Fibroblast of the conjunctiva (primary cell): ENCODE measurements around the gene DSCAML1.

Experiments used
- DNase-seq: peaks from one replicate; pipeline ENCODE4 v3.0.0-alpha.2; 2010; ENCODE audit warnings: low read depth

Gene DSCAML1

GRCh38 chr11:117724104-117724503, 72.9 kb downstream of the DSCAML1 start:
- DNase-seq, result no peak

- no peak for DNase-seq
Observed at GRCh38 chr11:117723277-117724024, 73.6 kb downstream of the DSCAML1 start.

GRCh38 chr11:117722082-117722481, 74.9 kb downstream of the DSCAML1 start:
- DNase-seq, result no peak

GRCh38 chr11:117720061-117720511, 76.9 kb downstream of the DSCAML1 start:
- no peak for DNase-seq

- no peak for DNase-seq
Observed at GRCh38 chr11:117719480-117719879, 77.5 kb downstream of the DSCAML1 start.

- DNase-seq, result no peak
Observed at GRCh38 chr11:117717485-117718314, 79.3 kb downstream of the DSCAML1 start.

GRCh38 chr11:117716521-117717440, 80.2 kb downstream of the DSCAML1 start:
- no peak for DNase-seq

- DNase-seq, result no peak
Observed at GRCh38 chr11:117715801-117716200, 81.2 kb downstream of the DSCAML1 start.

- DNase-seq, result no peak
Observed at GRCh38 chr11:117713538-117713991, 83.5 kb downstream of the DSCAML1 start.

GRCh38 chr11:117712530-117712929, 84.5 kb downstream of the DSCAML1 start:
- no peak for DNase-seq

GRCh38 chr11:117711331-117711730, 85.7 kb downstream of the DSCAML1 start:
- no peak for DNase-seq

GRCh38 chr11:117710211-117710610, 86.8 kb downstream of the DSCAML1 start:
- no peak for DNase-seq

GRCh38 chr11:117706322-117706814, 90.6 kb downstream of the DSCAML1 start:
- DNase-seq, result no peak

GRCh38 chr11:117705866-117706265, 91.2 kb downstream of the DSCAML1 start:
- no peak for DNase-seq

GRCh38 chr11:117704395-117705100, 92.5 kb downstream of the DSCAML1 start:
- no peak for DNase-seq

- DNase-seq, result no peak
Observed at GRCh38 chr11:117702946-117703598, 93.9 kb downstream of the DSCAML1 start.

- DNase-seq, result no peak
Observed at GRCh38 chr11:117701781-117702180, 95.2 kb downstream of the DSCAML1 start.

GRCh38 chr11:117700551-117700950, 96.5 kb downstream of the DSCAML1 start:
- no peak for DNase-seq

GRCh38 chr11:117697319-117697718, 99.7 kb downstream of the DSCAML1 start:
- no peak for DNase-seq

- no peak for DNase-seq
Observed at GRCh38 chr11:117696540-117696939, 100.5 kb downstream of the DSCAML1 start.

GRCh38 chr11:117693344-117693743, 103.7 kb downstream of the DSCAML1 start:
- no peak for DNase-seq
